ENCODE results near the gene SLC4A5.

The SLC4A5 gene

DNA sequence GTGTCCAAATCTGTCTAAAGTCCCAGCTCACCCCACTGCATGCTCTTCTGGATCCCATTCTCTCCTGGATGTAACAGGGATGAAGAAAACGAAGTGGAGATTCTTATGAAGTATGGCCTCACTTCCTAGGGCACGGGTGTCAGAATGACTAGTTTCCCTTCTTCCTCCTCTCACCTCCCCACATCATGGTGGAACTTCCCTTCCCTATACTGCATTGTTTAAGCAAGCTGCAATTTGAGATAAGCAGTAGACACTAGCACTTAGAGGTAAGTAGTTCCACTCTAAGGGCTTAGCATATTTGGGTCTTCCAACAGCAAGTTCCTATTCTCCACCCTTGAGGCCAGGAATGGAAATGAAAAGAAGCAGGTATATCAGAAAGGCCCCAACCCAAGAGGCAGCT is 29.7 kb downstream of the SLC4A5 start:
- no peak for DNase-seq (ENCODE audit: low read depth, low spot score)

DNA sequence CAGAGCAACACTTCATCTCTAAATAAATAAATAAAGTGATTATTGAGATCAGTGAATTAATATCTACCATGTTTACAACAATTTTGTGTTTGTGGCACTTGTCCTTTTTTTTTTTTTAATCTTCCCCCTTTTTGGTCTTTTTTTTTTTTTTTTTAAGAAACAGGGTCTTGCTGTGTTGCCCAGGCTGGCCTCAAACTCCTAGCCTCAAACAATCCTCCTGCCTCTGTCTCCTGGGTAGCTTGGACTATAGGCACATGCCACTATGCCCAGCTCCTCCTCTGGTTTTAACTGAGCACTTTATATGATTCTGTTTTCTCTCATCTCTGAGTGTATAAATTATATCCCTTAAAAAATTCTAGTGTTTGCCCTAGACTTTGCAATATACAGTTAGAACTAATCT is 30.3 kb downstream of the SLC4A5 start:
- no peak for DNase-seq (ENCODE audit: low read depth, low spot score)

DNA sequence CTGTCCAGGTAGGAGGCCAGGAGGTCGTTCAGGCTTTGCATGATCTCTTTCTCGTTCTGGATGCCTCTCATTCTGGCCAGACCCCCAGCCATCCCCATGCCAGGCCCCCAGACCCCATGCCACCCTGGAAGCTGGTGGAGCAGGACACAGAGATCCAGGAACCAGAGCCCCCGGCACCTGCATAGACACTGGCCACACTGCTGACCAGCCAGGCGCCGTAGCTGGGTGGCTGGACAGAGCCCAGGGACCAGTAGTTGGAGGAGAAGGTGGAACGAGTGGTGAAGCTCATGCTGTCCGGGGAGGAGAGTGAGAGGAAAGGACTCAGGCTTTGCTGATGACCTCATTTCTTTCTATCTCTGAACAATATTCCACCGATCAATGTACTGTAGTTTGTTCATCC is 35.5 kb downstream of the SLC4A5 start:
- no peak for DNase-seq (ENCODE audit: low read depth, low spot score)

DNA sequence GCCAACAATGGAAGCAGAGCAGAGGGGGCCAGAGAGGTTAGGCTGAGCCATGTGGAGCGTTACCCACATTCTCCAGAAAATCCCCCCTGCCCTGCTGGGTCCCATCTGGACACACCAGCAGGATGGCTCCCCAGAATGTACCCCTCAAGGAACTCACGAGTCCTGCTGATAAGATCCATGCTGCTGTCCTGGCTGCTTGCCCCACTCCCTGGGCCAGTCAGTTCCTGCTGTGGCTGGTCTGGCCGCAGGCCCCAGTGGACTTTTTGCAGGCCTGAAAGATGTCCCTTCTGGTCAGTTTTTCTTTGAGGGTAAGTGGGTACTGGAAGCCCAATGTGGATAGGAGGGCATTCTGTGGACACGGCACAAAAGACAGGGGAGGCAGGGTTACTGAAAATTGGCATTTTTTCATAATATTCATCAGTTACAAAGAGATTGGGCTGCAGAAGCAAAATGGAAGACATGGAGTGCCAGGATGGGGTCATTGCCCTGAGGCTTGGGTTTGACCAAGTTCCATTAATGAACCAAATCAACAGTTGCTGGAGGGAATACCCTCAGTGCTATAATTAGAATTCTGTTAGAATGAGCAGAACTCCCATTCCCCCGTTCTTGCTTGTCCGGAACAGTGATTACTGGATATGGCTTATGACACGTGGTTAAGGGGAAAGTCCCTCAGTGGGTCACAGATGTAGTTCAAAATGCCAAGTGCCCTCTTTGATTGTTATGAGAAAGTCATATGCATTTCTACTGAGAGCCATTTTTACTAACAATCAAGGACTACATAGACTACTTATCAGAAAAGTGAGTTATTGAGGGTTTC is 38.7 kb downstream of the SLC4A5 start:
- no peak for DNase-seq (ENCODE audit: low read depth, low spot score)

DNA sequence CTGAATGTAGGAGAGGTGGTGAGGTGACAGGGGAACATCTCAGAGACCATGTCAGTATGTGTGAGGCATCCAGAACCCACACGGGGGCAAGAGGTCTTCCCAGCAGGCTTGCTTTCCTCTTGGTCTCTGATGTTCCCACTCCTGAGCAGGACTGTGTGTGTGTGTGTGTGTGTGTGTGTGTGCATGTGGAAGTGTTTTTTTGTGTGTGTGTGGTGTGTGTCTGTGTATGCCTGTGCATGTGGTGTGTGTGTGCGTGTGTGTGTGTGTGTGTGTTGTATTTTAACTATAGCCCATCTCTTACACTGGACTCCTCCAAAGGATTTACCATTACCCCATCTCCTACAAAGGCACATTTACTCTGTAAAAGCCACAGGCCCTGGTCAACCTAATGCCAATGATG is 40.4 kb downstream of the SLC4A5 start:
- no peak for DNase-seq (ENCODE audit: low read depth, low spot score)

DNA sequence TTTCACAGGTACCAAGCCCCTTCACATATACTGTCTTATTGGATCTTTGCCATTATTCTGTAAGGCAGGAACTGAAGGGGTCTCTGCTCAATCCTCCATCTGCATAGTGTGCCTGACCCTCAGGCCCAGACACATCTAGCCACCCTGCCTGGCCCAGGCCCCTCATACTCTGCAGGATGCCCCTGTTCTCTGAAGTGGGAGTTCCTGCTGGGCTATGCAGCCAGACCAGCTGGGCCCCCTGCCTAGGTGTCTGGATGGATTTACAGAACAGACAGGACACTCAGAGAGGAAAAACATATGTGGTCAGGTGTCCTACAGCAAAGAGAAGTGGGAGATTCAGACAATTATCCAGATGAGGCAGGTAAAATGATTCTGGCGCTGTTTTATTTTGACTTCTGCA is 42.0 kb downstream of the SLC4A5 start:
- no peak for DNase-seq (ENCODE audit: low read depth, low spot score)

DNA sequence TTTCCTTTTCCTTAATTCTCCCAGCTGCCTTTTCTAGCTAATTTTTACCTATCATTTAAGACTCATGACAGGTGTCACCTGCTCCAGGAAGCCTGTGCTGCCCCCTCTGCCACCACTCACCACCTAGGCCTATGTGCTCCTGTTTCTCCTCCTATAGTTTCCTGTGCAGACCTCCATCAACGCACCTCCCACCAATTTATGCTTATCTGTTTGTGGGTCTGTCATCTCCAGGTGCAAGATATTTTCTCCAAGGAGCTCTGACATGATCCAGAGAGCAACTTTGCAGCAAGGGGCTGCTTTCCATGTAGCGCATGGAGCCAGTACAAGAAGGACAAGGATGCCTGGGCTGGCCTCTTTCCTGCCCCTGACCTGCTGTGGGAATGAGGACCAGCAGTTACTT is 42.7 kb downstream of the SLC4A5 start:
- no peak for DNase-seq (ENCODE audit: low read depth, low spot score)

DNA sequence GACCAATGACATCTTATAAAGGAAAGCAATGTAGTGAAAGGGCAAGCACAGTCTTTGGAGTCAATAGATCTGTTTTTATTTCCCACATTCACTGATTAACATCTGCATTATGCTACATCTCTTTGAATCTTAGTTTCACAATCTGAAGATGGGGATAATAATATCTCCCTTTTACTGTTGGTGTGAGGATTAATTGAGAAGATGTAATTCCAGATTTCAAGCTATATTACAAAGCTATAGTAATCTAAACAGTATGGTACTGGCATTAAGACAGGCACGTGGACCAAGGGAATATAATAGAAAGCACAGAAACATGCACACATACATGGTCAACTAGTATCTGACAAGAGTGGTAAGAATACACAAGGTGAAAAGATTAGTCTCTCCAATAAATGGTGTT is 45.3 kb downstream of the SLC4A5 start:
- DNase-seq (ENCODE audit: low read depth, low spot score) = no peak

DNA sequence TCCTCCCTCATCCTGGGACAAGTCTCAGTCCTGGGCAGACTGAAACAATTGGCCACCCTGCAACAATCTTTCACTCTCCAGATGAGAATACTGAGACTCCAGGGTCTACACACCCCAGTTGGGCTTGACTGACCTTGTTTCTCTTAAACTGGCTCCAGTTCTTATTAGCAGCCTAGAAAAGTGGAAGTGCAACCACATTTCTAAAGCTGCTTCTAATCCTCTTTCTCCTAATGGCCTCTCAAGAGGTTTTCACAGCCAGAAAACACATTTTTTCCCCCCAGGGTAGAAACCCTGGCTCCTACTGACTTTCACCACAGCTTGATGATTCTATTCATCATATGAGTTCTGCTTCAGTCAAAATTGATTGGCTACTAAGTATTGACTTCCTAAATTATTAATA is 45.8 kb downstream of the SLC4A5 start:
- DNase-seq (ENCODE audit: low read depth, low spot score) = no peak

DNA sequence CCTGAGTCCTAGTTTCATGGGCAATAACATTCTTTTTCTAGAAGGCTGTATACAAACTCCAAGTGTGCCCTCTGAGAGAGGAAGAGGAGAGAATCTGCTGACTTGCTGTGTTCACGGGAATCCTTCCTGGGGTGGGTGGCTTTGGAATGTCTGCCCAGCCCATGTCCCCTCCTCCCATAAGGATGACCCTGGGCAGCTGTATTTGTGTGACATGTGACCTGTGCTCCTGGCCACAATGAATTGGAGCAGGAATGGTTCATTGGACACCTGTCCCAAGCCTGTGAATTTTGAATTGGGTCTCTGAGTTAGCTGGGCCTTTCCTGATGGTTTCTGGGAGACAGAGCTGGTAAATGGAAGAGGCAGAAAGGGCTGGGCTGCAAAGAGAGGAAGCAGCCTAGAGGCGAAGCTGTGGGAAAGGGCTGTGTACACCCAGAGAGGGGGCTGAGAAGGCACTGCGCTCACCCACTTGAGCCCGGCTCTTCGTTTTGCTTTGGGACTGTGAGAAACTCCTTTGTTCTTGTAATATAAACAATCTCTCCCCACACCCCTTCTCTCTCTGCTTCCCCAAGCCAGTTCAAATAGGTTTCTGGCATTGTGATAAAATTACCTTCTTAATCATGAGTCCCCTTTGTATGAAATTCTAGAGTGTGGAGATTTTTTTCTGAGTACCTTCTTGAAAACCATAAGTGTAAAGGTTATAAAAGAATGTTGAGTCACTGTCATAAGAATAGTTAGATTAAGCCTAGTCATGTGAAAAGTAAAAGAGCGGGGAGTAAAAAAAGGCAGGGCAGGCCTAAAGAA is 49.8 kb downstream of the SLC4A5 start:
- DNase-seq (ENCODE audit: low read depth, low spot score) = no peak

DNA sequence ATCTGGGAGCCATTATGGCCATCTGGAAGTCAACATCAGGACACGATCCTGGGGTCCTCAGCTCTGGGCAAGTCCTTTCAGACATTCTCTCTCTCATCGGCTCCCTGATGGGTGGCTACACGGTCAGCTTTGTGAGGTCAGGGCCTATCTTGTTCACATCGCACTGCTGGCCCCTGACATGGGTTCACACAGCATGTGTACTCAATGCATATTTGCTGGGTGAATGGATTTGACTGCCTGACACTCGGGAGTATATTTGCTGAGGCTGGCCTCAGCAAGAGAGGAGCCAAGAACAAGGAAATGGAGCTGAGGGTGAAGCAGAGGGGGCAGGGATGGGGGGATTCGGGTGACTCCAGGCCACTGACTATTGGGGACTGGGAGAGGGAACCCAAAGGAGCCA is 50.5 kb downstream of the SLC4A5 start:
- DNase-seq (ENCODE audit: low read depth, low spot score) = no peak

DNA sequence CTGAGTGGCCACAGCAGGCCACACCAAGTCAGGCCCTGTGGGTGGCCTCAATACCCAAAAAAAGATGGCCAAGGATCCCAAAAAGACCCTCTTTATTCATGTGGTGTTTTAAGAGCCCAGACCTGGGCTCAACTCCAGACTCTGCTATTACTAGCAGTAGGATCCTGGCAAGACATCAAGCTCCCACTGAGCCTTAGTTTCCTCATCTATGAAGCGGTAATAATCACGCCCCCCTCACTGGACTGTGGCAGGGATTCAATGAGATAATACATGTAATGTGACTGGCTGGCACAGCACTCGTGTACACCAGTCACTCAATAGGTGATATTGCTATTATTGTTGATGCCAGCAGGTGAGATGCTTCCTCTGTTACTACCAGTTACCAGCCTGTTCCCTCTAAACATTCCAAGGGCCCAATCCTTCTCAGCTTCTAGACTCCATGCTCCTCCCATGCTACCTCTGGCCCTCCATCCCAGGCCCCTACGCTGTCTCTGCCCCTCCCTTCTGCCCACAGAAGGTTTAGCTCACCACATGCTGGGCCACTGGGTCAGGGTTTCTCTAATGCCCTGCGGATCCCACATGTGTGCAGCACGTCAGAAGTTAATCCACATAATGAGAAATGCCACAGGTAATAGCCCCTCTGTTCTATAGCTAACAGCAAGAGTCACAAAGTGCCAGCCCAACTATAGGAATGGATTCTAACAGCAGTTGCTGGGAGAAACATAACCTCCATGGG is 51.2 kb downstream of the SLC4A5 start:
- DNase-seq (ENCODE audit: low read depth, low spot score) = peak; percentile 37

DNA sequence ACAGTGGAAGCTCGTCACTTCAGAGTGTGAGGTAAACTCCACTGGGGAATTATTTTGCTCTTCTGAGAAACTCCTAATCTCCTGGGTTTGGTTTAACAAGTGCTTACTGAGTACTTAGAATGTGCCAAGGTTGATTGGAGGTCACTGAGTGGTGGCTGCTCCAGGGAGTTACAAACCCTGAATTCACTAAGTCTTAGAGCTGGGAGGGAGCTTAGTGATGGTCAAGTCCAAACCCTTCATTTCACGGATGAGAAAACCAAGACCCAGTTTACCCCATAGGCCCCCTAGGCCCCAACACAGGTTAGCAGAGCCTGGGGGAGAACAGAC is 52.0 kb downstream of the SLC4A5 start:
- no peak for DNase-seq (ENCODE audit: low read depth, low spot score)

DNA sequence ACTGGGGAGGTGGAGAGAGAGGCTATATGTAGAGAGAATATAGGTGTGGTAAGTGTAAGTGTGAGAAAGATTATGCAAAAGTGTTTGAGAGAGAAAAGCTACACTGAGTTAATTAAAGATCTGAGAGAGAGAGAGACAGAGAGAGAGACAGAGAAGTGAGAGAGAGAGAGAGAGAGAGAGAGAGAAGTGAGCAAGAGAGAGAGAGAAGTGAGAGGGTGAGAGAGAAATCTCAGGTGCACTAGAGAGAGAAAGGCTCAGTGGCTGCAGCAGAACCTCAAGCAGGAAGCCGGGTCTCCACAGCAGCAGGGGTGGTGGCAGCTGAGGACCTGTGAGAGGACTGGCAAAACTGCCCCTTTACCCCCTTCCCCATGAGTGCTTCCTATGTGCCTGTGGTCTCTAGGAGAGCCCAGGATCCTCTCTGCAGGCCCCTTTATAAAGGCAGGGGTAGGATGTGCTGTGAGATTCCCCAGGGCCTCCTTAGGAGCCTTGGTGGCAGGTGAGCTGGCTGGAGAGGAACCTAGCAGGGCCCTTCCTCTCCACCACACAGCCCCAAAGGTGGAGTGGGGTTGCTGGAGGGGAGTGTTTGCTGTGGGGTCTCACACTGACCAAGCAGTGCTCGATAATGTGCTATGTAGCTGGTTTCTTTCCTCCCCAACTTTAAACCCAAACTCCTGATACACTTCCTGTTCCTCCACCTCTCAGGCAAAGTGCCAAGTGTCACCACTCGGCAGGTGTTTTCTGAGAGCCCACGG is 52.6 kb downstream of the SLC4A5 start:
- DNase-seq (ENCODE audit: low read depth, low spot score) = no peak

DNA sequence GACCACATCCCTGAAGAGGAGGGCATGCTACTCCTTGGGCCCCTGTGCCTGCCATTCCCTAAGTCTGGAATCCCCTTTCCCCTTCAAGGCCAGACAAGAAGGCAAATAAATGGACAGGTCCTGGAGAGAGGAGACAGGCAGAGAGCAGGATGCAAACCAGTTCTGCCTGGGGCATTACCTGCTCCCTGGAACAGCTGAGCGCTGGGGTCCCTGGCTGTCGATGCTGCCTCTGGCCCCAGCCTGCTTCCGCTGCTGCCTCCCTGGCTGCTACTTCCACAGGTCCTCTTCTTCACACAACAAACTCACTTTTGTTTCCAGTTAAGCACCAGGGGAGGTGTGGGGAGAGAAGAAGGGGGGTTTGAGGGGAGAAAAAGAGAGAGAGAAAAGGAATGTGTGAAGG is 53.1 kb downstream of the SLC4A5 start:
- no peak for DNase-seq (ENCODE audit: low read depth, low spot score)

DNA sequence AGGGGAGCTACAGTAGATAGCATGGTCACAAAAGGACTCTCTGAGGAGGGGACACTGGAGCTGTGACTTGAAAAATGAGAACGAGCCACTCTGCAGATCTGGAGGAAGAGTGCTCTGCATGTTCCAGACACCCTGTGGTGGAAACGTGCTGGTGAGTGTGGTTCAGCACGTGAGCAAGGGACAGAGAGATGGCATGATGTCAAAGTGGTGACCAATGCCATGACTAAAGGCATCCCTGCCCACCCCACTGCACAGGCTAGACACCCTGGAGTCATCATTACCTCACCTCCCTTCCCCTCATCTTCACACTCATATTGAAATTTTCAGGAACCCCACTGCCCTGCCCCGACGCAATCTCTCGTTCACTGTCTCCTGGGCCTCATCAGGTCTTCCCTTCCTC is 56.5 kb downstream of the SLC4A5 start:
- DNase-seq (ENCODE audit: low read depth, low spot score) = no peak

DNA sequence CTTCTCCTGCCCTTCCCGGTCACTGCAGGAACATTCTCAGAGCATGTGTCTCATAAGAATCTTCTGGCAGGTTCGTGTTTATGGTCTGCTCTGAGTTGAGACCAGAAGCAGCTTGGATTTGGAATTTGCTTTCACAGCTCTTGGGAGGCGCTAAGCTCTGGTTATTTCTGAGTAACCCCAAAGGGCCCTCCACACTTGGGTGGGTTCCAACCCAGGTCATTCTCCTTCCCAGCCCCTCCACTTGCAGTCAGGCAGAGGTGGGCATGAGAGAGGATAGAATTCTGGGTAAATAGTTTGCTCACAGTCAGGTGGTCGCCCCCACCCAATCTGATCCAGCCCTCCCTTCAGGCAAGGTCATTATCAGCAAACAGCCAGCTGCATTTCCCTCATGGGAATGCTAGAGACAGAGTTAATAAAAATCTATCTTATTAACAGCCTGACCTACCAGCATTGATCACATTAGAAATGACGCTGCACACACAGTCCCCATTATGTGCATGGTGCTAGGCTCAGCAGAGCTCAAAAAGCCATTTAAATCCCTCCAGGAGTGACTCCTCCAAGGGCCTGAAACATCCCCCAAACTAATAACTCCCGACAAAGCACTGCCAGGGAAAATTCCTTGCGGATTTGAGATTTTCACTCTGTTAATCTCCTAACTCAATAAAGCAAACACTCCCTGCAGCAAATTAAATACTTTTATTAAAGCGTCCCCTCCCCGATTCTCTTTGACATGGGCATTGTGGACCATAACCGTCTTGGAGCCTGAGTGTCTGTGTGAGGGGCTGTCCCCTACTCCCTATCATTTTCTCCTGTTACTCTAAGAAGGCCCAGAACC is 61.9 kb downstream of the SLC4A5 start:
- DNase-seq (ENCODE audit: low read depth, low spot score) = no peak

DNA sequence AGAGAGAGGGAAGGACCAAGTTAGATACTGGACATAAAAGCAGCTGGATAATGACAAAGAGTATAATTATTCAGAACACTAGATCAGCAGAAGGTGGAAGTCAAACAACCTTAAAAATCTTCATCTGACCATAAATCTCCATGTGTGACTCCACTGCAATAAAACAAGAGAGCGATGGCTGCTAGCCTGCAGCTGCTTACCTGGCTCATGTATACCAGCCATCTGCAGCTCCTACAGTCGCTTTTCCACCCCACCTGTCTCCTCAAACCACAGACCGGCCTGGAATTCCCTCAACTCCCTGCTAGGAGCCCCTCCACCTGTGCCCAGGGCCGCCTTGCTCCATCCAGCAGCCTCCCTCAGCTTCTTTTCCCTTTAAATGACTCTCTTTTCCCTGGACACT is 64.5 kb downstream of the SLC4A5 start:
- DNase-seq (ENCODE audit: low read depth, low spot score) = no peak

DNA sequence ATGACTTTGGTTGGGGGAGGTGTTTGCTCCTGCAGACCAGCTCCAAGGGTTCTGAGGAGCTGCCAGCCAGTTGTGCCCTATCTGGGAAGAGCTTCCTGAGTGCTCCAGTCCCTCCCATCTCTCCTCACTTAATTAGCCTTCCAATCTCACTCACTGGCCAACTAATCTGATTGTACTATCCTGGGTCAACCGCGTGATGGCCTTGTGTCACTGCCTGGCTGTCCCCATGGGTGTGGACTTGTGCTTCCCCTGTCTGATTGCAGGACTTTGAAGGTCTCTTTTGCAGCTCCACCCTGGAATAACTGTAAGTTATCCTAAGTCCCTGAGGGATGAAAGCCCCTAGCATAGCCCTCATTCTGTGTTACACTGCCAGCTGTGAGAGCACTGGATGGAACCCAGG is 65.0 kb downstream of the SLC4A5 start:
- DNase-seq (ENCODE audit: low read depth, low spot score) = no peak

DNA sequence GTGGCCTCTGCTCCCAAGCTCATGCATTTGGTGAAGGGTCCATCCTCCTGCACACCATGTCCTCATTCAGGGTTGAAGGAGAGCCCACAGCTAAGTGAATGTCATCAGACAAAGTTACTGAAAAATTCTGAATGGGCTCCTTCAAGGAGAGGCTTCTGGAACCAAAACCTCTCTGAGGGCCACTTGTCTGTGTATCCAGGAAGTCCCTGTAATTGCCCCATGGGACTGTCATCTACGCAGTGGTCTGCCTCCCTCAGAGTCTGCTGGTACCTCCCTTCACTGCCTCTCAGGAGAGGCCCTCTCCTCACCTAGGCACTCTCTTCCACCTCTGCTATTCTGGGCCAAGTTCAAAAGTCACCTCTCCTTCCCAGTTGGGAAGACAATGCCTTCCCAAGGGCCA is 68.0 kb downstream of the SLC4A5 start:
- no peak for DNase-seq (ENCODE audit: low read depth, low spot score)

DNA sequence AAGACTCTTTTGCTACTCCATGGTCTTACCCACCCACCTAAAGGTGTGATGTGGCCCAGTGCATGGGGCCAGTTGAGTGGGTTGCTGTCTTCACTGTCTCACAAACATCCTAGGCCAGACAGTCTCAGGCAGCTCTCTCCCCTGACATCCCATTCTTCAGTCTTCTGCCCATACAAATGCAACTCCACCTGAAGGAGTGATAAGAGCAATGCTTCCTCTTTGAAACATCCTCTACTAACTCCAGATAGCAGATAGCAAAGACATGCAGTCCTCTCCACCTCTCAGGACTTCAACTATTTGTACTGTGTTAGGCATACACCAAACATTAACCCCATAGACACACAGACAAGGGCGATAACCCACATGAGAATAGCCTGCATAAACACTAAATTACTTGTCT is 73.5 kb downstream of the SLC4A5 start:
- no peak for DNase-seq (ENCODE audit: low read depth, low spot score)
